ENCODE measurements around the gene FBXO30.

FBXO30 gene

GRCh38 chr6:145815309-145816274 is 997 bp upstream of the FBXO30 start:
- DNase-seq: no peak

- no peak for DNase-seq
Observed at GRCh38 chr6:145814035-145814500, 527 bp downstream of the FBXO30 start.

- DNase-seq: no peak
Observed at GRCh38 chr6:145813285-145814034, 1.1 kb downstream of the FBXO30 start.

- no peak for DNase-seq
Observed at GRCh38 chr6:145811741-145812140, 2.9 kb downstream of the FBXO30 start.

GRCh38 chr6:145809785-145810184 is 4.8 kb downstream of the FBXO30 start:
- no peak for DNase-seq

GRCh38 chr6:145809211-145809610 is 5.4 kb downstream of the FBXO30 start:
- DNase-seq: no peak

- DNase-seq: no peak
Observed at GRCh38 chr6:145808239-145808638, 6.4 kb downstream of the FBXO30 start.

- DNase-seq: no peak
Observed at GRCh38 chr6:145802141-145802540, 12.5 kb downstream of the FBXO30 start.

- no peak for DNase-seq
Observed at GRCh38 chr6:145801021-145801420, 13.6 kb downstream of the FBXO30 start.

GRCh38 chr6:145798530-145798929 is 16.1 kb downstream of the FBXO30 start:
- DNase-seq: no peak

GRCh38 chr6:145789443-145789842 is 25.2 kb downstream of the FBXO30 start:
- no peak for DNase-seq

- DNase-seq: no peak
Observed at GRCh38 chr6:145787688-145788087, 26.9 kb downstream of the FBXO30 start.

GRCh38 chr6:145784683-145785082 is 29.9 kb downstream of the FBXO30 start:
- DNase-seq: no peak

- no peak for DNase-seq
Observed at GRCh38 chr6:145783796-145784195, 30.8 kb downstream of the FBXO30 start.

- DNase-seq: no peak
Observed at GRCh38 chr6:145772846-145773245, 41.7 kb downstream of the FBXO30 start.

- no peak for DNase-seq
Observed at GRCh38 chr6:145765449-145765848, 49.1 kb downstream of the FBXO30 start.

- no peak for DNase-seq
Observed at GRCh38 chr6:145763742-145764141, 50.9 kb downstream of the FBXO30 start.

GRCh38 chr6:145761584-145761983 is 53.0 kb downstream of the FBXO30 start:
- DNase-seq: no peak

- DNase-seq: no peak
Observed at GRCh38 chr6:145758113-145758512, 56.5 kb downstream of the FBXO30 start.

- no peak for DNase-seq
Observed at GRCh38 chr6:145756170-145756662, 58.4 kb downstream of the FBXO30 start.

- no peak for DNase-seq
Observed at GRCh38 chr6:145755682-145756081, 58.9 kb downstream of the FBXO30 start.

GRCh38 chr6:145752638-145753037 is 62.0 kb downstream of the FBXO30 start:
- DNase-seq: no peak

GRCh38 chr6:145749632-145750031 is 65.0 kb downstream of the FBXO30 start:
- DNase-seq: no peak

GRCh38 chr6:145745861-145746260 is 68.7 kb downstream of the FBXO30 start:
- no peak for DNase-seq

Measured in stimulated activated CD4-positive, alpha-beta T cell treated with anti-CD3 and anti-CD28 coated beads, Interleukin-4, amount 100 ng/mL, for 24 hours (primary cell).